ENCODE data around the gene C10orf90. TPM values are rescaled to one million over a fixed set of nuclear protein-coding genes. Genes with fewer than 3 reads are reported as not detected.

The C10orf90 gene
- total and polyA plus RNA-seq, 2 of the 8 experiments (the other 6 are each of a cell fraction or from before 2014, with no cell fraction given): 0.21 TPM; not detected in 1

DNA sequence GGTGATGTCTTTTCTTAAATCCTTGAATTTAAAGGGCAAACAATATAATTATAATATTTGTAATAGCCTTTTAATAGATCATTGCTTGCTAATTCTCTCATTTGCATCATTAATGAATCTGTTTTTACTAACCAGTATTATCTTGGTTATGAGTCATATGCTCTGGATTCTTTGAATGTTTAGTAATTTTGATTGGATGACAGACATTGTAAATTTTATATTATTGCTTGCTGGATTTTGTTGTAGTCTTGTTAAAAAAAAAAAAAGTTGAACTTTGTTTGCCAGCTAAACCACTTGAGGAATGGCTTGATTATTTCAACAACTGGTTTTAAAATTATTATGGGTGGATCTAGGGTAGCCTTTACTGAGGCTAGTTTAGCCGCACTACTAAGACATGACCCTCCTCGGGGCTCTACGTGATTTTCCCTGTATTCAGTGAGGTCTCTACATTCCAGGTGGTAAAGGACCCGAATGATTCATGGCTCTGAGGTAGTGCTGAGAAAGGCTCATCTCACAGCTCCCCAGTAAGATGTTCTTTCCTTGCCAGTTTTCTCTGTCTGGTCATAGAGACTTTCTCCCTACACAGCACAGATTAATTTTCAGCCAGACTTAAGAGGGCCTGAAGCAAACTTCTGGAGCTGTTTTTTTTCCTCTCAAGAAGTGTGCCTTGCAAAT, 8.5 kb downstream of the C10orf90 start:
- H3K56ac ChIP-seq (replicated peaks; ENCODE audit: insufficient read length, low read depth, low read length): no peak overlapping the region
- no peak overlapping the region for H2BK20ac ChIP-seq (ENCODE audit: low read length)
- FAIRE-seq (no peak), DNase-seq (ENCODE audit: low read depth in 1 of 2, low spot score in 2 of 2) (no peak)
- no peak overlapping the region for H2BK5ac ChIP-seq (ENCODE audit: low read depth, low read length)
- H4K8ac ChIP-seq (ENCODE audit: extremely low read depth, insufficient read depth, low read length): no peak overlapping the region
- H2BK15ac ChIP-seq (ENCODE audit: low read length): no peak overlapping the region
- H3K27ac ChIP-seq (ENCODE audit: low read depth, low read length): no peak overlapping the region
- H3K4ac ChIP-seq (replicated peaks; ENCODE audit: insufficient read length, low read depth, low read length): no peak overlapping the region
- no peak overlapping the region for H2BK120ac ChIP-seq (replicated peaks; ENCODE audit: low read depth, low read length)
- no peak overlapping the region for H3K4me3 ChIP-seq (ENCODE audit: extremely low read depth in 1 of 4, insufficient read depth in 2 of 4, low read depth in 3 of 4, low read length in 4 of 4)
- H2AK5ac ChIP-seq (ENCODE audit: low read depth, low read length): no peak overlapping the region
- H3K9me3 ChIP-seq (ENCODE audit: insufficient read depth in 2 of 2, low read depth in 1 of 2, low read length in 1 of 2): no peaks in the 10 kb centered on the region
- no peak overlapping the region for H4K91ac ChIP-seq (replicated peaks; ENCODE audit: insufficient read length, low read length)
- no peak overlapping the region for H3K18ac ChIP-seq (ENCODE audit: extremely low read depth, low read length)
- no peaks in the 10 kb centered on the region for H4K20me1 ChIP-seq (replicated peaks in 1 of 2; ENCODE audit: control insufficient read depth in 1 of 2, insufficient read depth in 2 of 2, low read length in 2 of 2)
- no peaks in the 10 kb centered on the region for H3K79me2 ChIP-seq (ENCODE audit: control insufficient read depth in 1 of 2, insufficient read depth in 2 of 2, low read length in 2 of 2)
- no peak overlapping the region for H2AFZ ChIP-seq (ENCODE audit: low read length)
- H3K36me3 ChIP-seq (ENCODE audit: control insufficient read depth in 2 of 4, insufficient read depth in 4 of 4, low read length in 3 of 4): no peaks in the 10 kb centered on the region
- CTCF ChIA-PET (ENCODE audit: partially characterized antibody): no interaction called here
- H3K4me2 ChIP-seq (ENCODE audit: insufficient read depth in 1 of 2, low read depth in 2 of 2, low read length in 2 of 2): no peak overlapping the region
- no peaks in the 10 kb centered on the region for H3K4me1 ChIP-seq (replicated peaks in 1 of 4; ENCODE audit: control insufficient read depth in 3 of 4, insufficient read depth in 4 of 4, low read length in 3 of 4)
- no peak overlapping the region for H3K14ac ChIP-seq (ENCODE audit: insufficient read length)
- 84% methylated on average over 4 of the region's 4 CpGs; no CpG with 5 or more reads in 1 of the 2 experiments for WGBS, 2 experiments (ENCODE audit: extremely low coverage in 1 of 2, insufficient coverage in 1 of 2, insufficient read length in 1 of 2, insufficient replicate concordance in 2 of 2, low coverage in 1 of 2, low lambda C conversion rate in 2 of 2, missing lambda C conversion rate in 1 of 2)
- H4K5ac ChIP-seq (ENCODE audit: insufficient read length, low read depth, low read length): no peak overlapping the region
- no peak overlapping the region for H3K9ac ChIP-seq (replicated peaks in 1 of 4; ENCODE audit: extremely low read depth in 1 of 4, low read depth in 3 of 4, low read length in 3 of 4)
- no peaks in the 10 kb centered on the region for H3K23me2 ChIP-seq (ENCODE audit: low read depth, low read length)
- no peak overlapping the region for H2BK12ac ChIP-seq (ENCODE audit: low read depth, low read length)
- H3K27me3 ChIP-seq (replicated peaks in 1 of 4; ENCODE audit: control insufficient read depth in 3 of 4, extremely low read depth in 1 of 4, insufficient read depth in 3 of 4, low read length in 3 of 4): no peaks in the 10 kb centered on the region
- H3K79me1 ChIP-seq (ENCODE audit: low read depth, low read length): no peaks in the 10 kb centered on the region
- H3K23ac ChIP-seq (ENCODE audit: insufficient read length): no peak overlapping the region
- POLR2A ChIA-PET (ENCODE audit: partially characterized antibody): no interaction called here
- TF ChIP-seq CEBPB (IDR thresholded peaks at IDR 0.05; ENCODE audit: low read depth, low read length) (no peak), ZNF274 (IDR thresholded peaks at IDR 0.05; ENCODE audit: borderline replicate concordance, extremely low read depth, low read length) (no peak), EP300 (IDR thresholded peaks at IDR 0.05; ENCODE audit: borderline replicate concordance in 1 of 2, low read depth in 2 of 2, low read length in 2 of 2) (no peak), RBBP5 (IDR thresholded peaks at IDR 0.05; ENCODE audit: borderline replicate concordance, low read depth, low read length) (no peak), EGR1 (IDR thresholded peaks at IDR 0.05; ENCODE audit: borderline replicate concordance, low read depth, low read length) (no peak), POLR2A (IDR thresholded peaks at IDR 0.05; ENCODE audit: control extremely low read depth in 1 of 2, low read depth in 2 of 2, low read length in 2 of 2) (no peak), KDM5A (IDR thresholded peaks at IDR 0.05; ENCODE audit: low read length) (no peak), SAP30 (IDR thresholded peaks at IDR 0.05; ENCODE audit: insufficient read depth, insufficient replicate concordance, low read length) (no peak), POLR2AphosphoS5 (IDR thresholded peaks at IDR 0.05; ENCODE audit: low read depth, low read length) (no peak), RXRA (IDR thresholded peaks at IDR 0.05; ENCODE audit: insufficient read depth, low read depth, low read length) (no peak), NANOG (IDR thresholded peaks at IDR 0.05; ENCODE audit: insufficient read depth, low read depth, low read length, poor library complexity, severe bottlenecking) (no peak)
- TF ChIP-seq, protein P1, sequence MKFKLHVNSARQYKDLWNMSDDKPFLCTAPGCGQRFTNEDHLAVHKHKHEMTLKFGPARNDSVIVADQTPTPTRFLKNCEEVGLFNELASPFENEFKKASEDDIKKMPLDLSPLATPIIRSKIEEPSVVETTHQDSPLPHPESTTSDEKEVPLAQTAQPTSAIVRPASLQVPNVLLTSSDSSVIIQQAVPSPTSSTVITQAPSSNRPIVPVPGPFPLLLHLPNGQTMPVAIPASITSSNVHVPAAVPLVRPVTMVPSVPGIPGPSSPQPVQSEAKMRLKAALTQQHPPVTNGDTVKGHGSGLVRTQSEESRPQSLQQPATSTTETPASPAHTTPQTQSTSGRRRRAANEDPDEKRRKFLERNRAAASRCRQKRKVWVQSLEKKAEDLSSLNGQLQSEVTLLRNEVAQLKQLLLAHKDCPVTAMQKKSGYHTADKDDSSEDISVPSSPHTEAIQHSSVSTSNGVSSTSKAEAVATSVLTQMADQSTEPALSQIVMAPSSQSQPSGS (IDR thresholded peaks at IDR 0.05; ENCODE audit: low read length): no peak

Measured in H1 (cell line).